HG03565 (cell line): Measurements from ENCODE around the gene FAM193B.
"Not testable (repeated sequence)": the region's sequence is repeated elsewhere in the genome, so short reads cannot be mapped to it uniquely, and the experiment has no call there.

Source experiments
- ATAC-seq: cut with Tn5 transposase; IDR thresholded peaks from one replicate; pipeline ENCODE4 v1.9.1; 2021; ENCODE audit warnings: mild to moderate bottlenecking, moderate library complexity; ENCODE audit not compliant: unreplicated experiment

Gene FAM193B

DNA sequence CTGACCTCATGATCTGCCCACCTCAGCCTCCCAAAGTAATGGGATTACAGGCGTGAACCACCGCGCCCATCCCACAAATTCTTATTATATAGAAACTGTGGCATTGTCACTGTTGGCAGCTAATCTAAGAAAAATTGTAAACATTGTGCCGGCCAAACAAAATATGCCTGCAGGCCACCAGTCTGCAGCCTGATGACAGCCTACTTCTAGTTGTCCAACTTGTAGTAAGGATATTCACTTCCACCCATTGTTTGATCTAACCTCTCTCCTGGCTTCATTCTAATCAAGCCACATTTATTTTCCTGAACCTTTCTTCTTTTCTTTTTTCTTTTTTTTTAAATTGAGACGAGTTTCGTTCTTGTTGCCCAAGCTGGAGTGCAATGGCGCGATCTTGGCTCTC lies 24.0 kb upstream of the FAM193B start:
- ATAC-seq = no peak

DNA sequence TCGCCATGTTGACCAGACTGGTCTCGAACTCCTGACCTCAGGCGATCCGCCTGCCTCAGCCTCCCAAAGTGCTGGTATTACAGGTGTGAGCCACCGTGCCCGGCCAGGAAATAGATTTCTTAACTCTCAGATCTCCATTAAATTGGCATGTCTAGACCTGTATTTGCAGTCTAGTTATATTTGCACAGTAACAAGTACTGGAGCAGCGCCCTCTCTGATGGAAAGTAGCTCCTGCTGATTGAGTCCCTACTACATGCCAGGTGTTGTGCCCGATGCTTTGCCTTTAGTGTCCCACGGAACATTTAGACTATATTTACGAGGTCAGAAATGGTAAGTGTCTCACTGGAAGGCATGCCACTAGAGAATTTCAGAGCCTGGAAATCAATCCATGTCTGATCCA lies 21.8 kb upstream of the FAM193B start:
- ATAC-seq = no peak

DNA sequence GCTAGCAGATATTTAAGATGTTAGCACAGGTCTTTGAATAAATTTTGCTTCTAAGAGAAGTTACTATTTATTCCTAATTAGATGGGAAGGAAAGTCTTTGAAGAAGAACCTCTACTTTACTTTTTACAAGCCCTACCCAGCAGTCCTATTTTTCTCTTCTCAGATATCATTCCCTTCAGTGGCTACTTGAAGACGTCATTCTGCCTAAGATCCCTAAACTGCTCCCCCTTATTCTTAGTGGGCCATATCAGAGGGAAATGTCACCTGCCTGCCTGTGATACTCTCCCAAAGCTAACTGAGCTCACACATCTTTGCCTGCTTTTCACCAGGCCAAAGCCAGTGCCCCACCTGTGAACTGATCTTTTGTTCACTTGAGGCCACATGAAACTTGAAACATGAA lies 21.1 kb upstream of the FAM193B start:
- ATAC-seq = no peak

DNA sequence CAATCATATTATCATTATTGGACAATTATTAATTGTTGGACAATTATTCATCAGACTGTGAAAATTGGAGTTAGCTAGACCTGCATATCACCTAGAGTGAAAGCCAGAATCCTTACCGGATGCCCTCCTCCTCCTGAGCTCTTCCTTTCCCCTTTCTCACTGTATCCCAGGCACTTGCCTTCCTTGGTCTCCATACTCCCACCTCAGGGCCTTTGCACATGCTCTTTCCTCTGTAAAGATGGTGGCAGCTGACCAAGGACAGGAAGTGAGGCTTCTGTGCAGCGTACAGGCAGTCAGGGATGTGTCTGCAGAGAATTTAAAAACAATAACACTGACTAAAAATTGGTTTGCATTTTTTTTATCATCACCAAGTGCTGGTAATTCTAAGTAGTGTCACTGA lies 15.5 kb upstream of the FAM193B start:
- no peak for ATAC-seq

DNA sequence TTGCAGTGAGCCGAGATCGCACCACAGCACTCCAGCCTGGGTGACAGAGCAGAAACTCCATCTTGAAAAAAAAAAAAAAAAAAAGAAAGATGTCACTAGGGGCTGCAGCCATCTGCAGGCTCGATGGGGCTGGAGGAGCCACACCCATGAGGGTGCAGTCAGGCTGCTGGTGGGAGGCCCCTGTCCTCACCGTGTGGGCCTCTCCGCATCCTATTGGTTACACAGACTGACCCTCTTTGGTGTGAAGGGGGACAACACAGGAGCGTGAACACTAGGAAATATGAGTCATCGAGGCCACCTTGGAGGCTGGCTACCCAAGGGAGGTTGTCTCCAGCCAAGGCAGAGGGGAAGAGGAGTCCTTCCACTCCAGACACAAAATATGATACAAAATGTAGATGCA lies 14.0 kb upstream of the FAM193B start:
- no peak for ATAC-seq

DNA sequence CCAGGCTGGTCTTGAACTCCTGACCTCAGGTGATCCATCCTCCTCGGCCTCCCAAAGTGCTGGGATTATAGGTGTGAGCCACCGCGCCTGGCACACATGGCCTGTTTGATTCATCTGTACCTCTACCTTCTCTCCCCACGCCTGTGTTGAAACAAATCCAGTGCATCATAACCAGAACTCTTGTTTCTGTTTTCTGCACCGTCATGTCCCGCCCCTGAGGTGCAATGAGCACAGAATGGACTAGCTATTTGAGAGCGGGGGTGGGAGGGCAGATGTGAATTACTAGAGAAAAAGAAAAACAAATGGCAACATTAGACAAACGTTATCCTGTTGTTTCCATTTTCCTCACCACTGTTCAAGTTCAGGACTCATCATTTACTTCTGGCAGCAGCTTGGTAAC lies 10.7 kb upstream of the FAM193B start:
- ATAC-seq = no peak

DNA sequence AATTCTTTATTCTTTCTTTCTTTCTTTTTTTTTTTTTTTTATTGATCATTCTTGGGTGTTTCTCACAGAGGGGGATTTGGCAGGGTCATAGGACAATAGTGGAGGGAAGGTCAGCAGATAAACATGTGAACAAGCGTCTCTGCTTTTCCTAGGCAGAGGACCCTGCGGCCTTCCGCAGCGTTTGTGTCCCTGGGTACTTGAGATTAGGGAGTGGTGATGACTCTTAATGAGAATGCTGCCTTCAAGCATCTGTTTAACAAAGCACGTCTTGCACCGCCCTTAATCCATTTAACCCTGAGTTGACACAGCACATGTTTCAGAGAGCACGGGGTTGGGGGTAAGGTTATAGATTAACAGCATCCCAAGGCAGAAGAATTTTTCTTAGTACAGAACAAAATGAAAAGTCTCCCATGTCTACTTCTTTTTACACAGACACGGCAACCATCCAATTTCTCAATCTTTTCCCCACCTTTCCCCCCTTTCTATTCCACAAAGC lies 5.1 kb upstream of the FAM193B start:
- not testable (repeated sequence) for ATAC-seq

DNA sequence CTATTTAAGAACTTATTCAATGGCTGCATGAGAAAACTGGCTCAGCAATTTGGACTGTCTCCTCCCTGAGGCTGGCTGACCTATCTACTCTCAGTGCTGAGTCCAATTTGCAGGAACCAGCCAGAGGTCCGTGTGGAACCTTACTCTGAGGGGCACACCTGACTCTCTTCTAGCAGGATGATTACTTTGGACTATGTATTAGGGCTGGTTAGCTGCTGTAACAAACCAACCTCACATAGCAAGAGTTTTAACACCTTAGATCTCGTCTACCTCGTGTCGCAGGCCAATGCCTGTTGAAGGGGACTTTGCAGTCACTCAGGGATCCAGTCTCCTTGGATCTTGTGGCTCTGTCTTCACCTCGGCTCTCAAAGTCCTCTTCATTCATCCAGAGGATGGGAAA lies 3.4 kb upstream of the FAM193B start:
- ATAC-seq = no peak

DNA sequence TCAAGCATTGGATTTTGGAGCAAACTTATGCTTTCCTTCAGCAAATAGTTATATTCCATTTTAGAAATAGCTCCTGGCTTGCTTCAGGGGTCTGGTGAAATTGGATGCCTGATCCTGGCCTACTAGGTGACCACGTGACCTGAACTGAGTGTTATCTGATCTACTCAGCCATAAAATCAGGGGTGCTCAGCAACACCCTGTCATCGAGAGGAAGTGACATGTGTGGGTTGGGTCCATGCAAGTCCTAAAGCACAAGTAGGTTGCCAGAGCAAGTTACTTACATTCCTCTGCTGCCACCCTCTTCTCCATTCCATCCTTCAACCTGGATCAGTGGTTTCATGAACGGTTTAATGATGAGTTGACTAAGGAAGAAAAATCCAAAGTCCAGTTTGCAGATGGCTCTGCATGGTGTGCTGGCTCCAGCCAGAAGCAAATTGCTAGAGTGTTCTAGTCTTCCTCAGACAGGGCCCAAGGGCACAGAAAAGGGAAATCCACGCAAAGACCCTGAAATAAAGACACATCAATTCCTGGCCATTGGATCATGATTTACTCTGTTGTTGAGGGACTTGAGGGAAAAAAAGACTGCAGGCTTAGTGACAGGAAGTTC lies 2.8 kb upstream of the FAM193B start:
- no peak for ATAC-seq

DNA sequence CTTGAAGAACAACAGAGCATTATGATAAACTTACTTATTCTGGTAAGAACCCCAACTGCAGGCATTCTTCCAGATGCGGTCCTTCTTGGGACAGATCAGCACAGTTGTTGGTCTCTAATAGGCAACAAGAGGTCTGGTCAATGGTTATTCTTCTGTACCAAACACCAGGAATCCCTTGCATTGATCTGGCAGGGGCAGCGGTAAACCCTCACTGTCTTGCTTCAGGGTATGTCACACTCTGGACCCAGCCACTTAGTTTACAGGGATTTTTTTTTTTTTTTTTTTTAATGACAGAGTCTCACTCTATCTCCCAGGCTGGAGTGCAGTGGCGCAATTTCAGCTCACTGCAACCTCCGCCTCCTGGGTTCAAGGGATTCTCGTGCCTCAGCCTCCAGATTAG lies 1.3 kb upstream of the FAM193B start:
- ATAC-seq = no peak

DNA sequence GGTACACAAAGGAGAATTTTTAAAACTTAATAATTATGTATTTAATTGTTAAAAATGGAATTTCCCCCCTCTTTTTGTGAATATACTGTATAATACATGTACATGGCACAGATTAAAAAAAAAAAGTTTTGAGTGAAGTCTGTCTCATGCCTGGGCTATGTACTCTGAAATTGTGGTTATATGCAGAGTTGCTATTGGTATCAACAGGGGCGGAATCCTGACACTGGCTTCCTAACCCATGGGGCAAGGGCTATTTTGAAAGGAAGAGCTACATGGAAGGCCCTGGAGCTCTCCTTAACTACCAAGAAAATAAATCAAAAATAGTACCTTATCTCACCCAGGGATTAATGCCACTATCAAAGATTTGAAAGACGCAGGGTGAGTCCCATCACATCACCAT lies 865 bp upstream of the FAM193B start:
- ATAC-seq = no peak

DNA sequence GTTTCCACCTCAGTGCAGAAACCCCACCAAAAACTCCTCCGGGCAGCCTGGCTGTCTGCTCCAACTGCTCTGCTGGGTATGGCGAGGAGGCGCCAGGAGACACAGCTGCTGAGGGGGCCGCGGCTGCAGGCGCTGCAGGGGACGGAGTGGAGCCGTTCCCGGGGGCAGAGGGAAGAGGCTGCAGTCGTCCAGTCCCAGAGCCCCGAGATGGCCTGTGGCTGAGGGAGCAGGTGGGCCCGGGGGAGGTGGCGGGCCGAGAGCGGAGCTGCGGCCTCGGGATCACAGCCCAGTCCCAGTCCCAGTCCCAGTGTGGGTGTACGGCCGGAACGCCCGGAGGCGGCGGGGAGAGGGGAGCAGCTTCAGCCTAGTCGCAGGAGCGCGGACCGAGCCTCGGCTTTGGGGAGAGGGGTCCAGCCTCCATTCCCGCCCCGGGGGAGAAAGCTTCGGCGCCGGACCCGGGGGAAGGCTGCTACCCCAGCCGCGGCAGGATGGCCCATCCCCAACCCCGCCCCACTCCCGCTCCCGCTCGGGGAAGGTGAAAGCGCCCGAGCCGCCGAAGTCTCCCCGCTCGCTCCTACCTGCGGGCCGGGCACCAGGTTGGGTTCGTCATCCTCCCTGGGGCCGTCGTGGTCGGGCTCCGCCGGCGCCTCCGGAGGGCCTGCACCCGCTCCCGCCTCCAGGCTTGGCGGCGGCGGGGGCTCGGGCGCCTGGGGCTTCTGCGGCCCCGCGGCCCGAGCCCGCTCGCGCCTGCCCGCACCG lies 513 bp downstream of the FAM193B start:
- ATAC-seq = peak; percentile 13

DNA sequence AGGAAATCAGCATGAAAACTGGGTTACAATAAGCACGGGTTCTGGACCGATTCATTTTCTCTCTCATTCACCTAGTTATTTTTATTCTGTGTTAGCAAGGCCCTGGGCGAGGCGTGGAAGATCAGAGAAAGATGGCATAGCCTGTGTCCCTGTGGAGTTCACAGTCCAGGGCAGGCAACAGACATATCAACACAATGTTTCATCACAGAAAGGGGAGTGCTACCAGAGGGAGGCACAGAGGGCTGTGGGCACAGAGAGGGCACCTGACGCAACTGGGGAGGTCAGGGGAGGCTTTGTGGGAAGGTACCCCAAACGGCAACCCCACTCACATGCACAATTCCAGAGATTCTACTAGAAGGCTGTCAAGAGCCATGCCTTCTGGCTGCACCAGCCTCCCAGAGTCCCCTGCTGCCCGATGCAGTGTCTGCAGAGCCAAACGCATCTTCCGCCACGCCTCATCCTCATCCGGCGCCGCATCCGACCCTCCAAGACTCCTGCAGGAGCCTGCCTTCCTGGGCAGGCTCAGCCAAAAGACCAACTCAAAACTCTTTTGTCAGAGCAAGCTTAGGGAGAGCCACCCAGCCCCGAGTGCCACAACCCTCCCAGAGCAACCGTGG lies 1.4 kb downstream of the FAM193B start:
- no peak for ATAC-seq

DNA sequence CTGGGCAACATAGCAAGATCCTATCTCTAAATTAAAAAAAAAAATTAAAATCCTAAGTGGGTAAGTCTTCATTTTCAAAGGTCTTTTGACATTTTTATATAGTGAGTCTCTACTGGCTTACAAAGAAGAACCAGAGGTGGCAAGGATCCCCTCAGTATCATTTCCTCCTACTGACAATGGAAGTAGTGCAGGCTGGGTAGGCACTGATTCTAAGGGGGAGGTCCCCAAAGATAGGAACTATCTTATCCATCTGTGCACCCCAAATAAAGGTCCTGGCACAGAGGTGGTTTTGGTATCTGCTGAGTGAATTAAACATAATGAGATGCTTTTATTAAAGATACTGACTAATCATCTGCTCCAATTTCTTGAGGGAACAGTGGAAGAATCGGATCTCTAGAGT lies 4.2 kb downstream of the FAM193B start:
- no peak for ATAC-seq

DNA sequence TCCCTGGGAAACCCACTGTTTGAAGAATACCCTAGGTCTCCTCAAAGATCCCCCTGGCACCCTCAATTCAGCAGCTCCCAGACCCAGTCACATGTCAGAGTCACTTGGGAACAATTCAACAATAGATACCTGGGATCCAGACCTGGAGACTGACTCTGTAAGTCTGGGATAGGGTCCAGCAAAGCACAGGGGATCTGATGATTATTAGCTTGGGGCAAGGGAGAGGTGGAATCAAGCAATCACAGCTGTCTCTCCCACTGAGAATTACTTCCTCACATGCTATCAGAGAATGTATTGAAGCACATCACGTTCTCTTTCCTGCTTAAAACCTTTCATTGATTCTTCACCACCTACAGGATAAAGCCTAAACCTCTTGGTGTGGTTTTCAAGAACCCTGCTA lies 5.9 kb downstream of the FAM193B start:
- ATAC-seq = no peak

DNA sequence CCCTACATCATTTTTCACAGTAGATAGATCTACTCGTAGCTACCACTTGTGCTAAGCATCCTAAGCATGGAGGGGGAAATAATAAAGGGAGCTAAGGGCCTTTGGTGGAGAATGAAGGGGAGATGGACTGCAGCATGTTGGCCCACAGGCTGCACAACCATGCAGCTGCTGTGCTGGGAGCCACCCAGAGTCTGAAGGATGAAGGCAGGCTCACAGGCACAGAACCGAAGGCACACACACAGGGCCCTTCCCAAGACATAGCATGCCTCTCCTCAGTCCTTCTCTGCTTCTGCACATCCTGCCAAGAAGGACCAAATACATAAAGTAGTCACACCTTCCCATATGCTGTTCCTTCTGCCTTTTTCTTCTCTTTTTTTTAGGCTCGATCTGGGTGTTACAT lies 6.6 kb downstream of the FAM193B start:
- ATAC-seq = no peak

DNA sequence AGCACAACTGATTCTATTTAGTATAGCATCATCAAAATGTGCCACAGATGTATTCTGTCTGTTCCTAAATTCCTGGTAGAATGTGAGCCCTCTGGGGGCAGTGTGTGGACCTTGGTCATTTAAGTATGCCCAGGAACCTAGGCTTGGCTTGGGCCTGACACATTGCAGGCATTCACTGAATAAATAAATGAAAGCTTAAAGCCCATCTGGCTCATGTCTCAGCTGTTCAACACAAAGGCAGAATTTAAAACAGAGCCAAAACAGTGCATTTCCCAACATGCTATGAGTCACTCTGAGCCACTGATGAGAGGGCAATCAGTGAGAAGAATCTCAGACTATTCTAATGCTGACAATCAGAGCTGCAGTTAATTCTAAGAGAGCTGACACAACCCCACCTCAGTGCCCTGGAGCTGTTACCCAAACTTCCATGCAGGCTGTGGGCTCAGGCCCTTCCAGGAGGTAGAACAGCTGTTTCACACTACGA lies 8.1 kb downstream of the FAM193B start:
- no peak for ATAC-seq

DNA sequence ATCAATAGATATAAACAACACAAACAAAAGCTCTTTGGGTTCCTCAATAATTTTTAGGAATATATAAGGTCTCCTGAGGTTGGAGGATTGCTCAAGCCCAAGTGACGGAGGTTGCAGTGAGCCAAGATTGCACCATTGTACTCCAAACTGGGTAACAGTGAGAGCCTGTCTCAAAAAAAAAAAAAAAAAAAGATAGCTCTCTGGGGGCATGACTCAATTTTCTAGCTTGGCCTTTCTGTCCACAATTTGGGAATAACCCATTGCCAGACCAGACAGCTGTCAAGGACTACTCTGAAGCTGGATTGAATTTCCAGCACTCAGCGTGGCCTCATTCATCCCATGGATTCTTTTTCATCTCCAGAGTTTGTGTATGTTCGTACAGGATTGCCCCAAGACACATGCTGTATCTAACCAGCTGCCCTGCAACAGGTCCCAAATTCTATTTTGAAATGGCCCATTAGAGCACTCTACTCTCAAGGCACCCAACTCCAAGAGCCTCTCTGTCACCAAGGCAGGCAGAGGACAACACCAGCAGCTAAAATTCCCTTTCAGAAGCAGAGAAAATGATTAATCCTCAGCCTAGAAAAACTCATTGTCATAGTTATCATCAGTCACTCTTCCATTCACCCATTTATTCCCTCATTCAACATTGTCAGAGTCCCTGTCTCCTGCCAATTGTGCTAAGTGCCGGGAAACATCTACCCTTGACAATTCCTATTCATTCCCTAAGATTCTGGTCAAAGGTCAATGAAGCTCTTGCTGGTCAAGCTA lies 8.7 kb downstream of the FAM193B start:
- ATAC-seq = no peak

DNA sequence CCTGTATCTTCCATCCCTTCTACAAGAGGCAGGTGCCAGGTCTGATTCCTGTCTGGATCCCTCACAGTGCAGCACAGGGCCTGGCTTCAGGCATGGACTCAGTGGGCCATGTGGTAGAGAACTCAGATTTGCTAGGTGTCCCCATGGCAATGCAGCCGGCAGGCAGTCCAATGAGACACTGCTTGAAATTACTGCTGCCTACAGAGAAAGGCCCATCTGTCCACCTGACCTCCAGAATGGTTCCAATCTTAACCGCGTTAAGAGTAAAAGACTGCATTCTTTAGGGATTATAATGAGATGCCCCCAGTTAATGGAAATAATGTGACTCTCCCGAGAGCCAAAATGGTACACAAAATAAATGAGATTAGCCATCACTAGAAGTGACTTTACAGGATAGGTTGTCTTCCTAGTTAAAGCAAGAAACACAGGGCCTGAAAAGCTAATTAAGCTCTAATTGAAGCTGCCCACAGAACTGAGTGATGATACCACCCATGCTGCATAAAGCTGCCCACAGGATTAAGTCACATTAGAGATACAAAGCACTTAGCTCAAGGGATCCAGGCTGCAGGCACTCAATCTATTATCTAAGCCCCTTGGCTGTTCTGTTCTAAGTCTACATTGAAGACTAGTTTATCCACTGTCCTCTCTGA lies 11.4 kb downstream of the FAM193B start:
- no peak for ATAC-seq

DNA sequence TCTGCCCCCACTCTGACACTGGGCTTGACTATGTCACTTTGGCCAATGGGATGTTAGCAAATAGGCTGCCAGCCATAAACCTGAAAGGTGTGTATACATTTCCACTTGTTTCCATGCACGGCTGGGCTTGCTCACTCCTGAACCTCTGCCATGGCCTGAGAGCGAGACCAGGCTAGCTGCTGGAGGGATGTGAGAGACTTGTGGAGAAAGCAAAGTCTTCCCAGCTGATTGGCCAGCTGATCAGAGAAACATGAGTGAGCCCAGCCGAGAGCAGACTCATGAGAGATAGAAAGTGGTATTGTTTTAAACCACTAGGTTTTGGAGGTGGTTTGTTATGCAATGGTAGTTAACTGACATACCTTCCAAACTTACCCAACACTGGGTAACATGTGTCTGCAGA lies 13.9 kb downstream of the FAM193B start:
- no peak for ATAC-seq

DNA sequence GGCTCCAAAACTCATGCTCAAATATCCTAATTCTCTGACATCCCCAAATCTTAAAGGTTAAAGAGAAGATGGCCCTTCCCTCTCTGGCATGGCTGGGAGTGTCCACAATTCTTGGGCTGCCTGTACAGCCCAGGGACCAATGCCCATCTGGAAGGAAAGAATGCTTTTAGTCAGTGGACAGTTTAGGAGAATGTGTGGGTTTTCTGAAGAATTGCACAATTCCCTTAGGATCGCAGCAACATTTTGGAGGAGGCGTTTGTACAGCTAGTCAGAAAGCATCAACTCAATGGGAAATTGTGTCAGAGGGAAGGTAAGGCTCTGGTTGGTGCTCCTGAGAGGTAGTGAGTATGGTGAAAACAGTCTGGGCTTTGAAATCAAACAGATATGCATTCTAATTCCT lies 15.0 kb downstream of the FAM193B start:
- no peak for ATAC-seq
